GM21447 (cell line): Measurements from ENCODE around the gene DDIT3.

Experiments
- ATAC-seq: cut with Tn5 transposase; IDR thresholded peaks from one replicate; pipeline ENCODE4 v1.9.1; 2021; ENCODE audit not compliant: unreplicated experiment

DDIT3 gene

DNA sequence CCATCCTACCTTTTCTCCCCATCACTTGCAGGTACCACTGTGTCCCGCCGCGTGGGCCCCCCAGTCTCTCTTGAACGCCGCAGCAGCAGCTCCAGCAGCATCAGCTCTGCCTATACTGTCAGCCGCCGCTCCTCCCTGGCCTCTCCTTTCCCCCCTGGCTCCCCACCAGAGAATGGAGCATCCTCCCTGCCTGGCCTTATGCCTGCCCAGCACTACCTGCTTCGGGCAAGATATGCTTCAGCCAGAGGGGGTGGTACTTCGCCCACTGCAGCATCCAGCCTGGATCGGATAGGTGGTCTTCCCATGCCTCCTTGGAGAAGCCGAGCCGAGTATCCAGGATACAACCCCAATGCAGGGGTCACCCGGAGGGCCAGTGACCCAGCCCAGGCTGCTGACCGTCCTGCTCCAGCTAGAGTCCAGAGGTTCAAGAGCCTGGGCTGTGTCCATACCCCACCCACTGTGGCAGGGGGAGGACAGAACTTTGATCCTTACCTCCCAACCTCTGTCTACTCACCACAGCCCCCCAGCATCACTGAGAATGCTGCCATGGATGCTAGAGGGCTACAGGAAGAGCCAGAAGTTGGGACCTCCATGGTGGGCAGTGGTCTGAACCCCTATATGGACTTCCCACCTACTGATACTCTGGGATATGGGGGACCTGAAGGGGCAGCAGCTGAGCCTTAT lies 49.9 kb downstream of the DDIT3 start:
- no peak for ATAC-seq

DNA sequence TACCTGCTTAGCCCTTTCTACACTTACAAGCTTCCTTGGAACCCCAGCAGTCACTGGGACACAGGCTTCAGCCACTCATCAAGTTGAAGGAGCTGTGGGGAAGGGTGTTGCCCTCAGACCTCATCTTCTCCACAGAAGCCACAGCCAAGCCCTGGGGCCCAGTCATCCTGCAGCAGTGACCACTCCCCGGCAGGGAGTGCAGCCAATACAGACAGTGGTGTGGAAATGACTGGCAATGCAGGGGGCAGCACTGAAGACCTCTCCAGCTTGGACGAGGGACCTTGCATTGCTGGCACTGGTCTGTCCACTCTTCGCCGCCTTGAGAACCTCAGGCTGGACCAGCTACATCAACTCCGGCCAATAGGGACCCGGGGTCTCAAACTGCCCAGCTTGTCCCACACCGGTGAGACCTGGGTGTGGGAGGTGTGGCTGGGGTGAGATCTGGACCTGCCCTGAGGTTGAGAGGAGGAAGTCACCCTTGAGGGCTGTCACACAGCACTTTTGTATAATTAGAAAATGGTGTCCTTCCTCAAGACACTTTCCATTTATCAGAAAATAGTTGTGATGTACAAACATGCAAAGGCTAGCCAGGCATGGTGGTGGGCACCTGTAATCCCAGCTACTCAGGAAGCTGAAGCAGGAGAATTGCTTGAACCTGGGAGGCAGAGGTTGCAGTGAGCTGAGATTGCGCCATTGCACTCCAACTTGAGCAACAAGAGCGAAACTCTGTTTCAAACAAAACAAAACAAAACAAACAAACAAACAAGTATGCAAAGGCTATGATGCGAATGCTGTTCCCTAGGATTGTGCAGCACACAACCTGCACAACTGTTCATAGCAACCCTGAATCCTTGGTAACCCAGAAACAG lies 50.8 kb downstream of the DDIT3 start:
- no peak for ATAC-seq

DNA sequence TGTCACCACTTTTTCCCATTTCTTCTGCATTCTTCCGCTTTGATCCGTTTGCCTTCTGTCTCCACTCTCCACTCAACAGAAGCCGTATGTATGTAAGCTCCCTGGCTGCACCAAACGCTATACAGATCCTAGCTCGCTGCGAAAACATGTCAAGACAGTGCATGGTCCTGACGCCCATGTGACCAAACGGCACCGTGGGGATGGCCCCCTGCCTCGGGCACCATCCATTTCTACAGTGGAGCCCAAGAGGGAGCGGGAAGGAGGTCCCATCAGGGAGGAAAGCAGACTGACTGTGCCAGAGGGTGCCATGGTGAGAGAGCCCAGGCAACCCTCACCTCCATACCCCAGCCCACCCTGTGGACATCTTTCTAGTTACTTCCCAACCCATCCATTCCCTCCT lies 52.4 kb downstream of the DDIT3 start:
- ATAC-seq: no peak

DNA sequence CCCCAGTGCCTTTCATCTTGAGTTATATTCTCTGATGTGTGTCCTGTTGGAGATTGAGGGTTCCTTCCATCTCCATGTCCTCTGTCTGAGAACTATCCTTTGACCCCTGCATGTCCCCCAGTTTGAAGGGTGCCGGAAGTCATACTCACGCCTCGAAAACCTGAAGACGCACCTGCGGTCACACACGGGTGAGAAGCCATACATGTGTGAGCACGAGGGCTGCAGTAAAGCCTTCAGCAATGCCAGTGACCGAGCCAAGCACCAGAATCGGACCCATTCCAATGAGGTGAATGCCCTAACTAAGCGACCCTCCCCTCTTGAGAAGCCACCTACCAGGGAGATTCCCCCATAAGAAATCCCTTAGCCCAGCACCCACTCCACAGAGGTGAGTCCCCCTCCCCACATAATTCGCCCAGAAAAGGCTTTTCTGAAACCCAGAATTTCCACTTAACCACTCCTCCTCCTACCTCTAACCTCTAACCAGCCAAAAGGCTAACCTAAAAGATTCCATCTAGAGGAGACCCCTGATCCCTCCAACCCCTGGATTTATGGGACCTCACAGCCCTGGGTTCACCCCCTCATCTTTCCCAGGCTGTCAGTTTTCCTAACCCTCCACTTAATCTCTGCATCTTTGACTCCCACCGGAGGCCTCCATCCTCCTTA lies 53.0 kb downstream of the DDIT3 start:
- ATAC-seq: no peak
